Measurements from ENCODE around the gene SCN4B. TPM values are rescaled to one million over a fixed set of nuclear protein-coding genes. Genes with fewer than 3 reads are reported as not detected.

Gene SCN4B
- total RNA-seq, 1 donor from 2014 or later: 0.89 TPM

DNA sequence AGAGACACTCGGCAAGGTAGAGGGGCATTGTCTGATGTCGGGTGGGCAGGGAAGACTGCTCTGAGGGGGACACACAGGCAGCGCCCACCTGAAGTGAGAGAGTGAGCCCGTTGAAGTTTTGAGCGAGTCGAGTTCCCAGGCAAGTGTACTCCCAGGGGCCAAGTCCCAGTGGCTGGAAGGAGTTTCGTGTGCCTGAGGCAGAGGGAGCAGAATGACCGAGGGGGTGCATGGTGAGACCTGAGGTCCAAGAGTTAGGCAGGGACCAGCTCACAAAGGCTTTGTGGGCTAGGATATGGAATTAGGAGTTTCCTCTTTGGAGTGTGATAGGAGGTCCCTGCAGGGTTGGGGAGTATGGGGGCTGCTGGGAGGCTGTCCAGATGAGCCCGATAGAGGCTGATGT is 17.6 kb upstream of the SCN4B start:
- Histone ChIP-seq H3K27ac (ENCODE audit: low read depth, low read length) (no peak overlapping the region), H3K36me3 (ENCODE audit: insufficient read depth, low read length) (no peaks in the 10 kb centered on the region), H3K4me2 (ENCODE audit: low read length) (no peak overlapping the region), H3K4me1 (ENCODE audit: insufficient read depth, low read length) (no peaks in the 10 kb centered on the region), H3K9ac (ENCODE audit: low read length) (no peak overlapping the region), H3K4me3 (ENCODE audit: insufficient read depth, low read depth, low read length) (no peak overlapping the region), H4K20me1 (ENCODE audit: insufficient read depth, low read length) (no peaks in the 10 kb centered on the region), H3K27me3 (ENCODE audit: insufficient read depth, low read length) (peaks cover 28% of the 10 kb centered on the region), H2AFZ (ENCODE audit: low read depth, low read length) (no peak overlapping the region), H3K9me3 (ENCODE audit: insufficient read depth, low read depth, low read length) (no peaks in the 10 kb centered on the region), H3K79me2 (ENCODE audit: insufficient read depth, low read length) (no peaks in the 10 kb centered on the region)
- peaks cover 6% of the 10 kb centered on the region for H3K4me1 Mint-ChIP-seq (ENCODE audit: low read depth, unreplicated experiment)
- H3K9me3 Mint-ChIP-seq (ENCODE audit: unreplicated experiment): no peaks in the 10 kb centered on the region
- no peak overlapping the region for H3K27ac Mint-ChIP-seq (ENCODE audit: unreplicated experiment)
- DNase-seq (ENCODE audit: low read depth): no peak
- FAIRE-seq: no peak
- H3K4me3 Mint-ChIP-seq (ENCODE audit: unreplicated experiment): no peak overlapping the region
- peaks cover 80% of the 10 kb centered on the region for H3K27me3 Mint-ChIP-seq (ENCODE audit: low read depth, unreplicated experiment)
- TF ChIP-seq, protein P1, sequence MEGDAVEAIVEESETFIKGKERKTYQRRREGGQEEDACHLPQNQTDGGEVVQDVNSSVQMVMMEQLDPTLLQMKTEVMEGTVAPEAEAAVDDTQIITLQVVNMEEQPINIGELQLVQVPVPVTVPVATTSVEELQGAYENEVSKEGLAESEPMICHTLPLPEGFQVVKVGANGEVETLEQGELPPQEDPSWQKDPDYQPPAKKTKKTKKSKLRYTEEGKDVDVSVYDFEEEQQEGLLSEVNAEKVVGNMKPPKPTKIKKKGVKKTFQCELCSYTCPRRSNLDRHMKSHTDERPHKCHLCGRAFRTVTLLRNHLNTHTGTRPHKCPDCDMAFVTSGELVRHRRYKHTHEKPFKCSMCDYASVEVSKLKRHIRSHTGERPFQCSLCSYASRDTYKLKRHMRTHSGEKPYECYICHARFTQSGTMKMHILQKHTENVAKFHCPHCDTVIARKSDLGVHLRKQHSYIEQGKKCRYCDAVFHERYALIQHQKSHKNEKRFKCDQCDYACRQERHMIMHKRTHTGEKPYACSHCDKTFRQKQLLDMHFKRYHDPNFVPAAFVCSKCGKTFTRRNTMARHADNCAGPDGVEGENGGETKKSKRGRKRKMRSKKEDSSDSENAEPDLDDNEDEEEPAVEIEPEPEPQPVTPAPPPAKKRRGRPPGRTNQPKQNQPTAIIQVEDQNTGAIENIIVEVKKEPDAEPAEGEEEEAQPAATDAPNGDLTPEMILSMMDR (IDR thresholded peaks at IDR 0.05; ENCODE audit: insufficient read depth, low read depth, low read length): no peak
- TF ChIP-seq EZH2 (IDR thresholded peaks at IDR 0.05; ENCODE audit: insufficient read depth, low read length): no peak
- no peaks in the 10 kb centered on the region for H3K36me3 Mint-ChIP-seq (ENCODE audit: low read depth, unreplicated experiment)

- H3K4me2 ChIP-seq (ENCODE audit: low read length): no peak overlapping the region
- no peak overlapping the region for H3K27ac Mint-ChIP-seq (ENCODE audit: unreplicated experiment)
- H4K20me1 ChIP-seq (ENCODE audit: insufficient read depth, low read length): no peaks in the 10 kb centered on the region
- H3K79me2 ChIP-seq (ENCODE audit: insufficient read depth, low read length): no peaks in the 10 kb centered on the region
- no peaks in the 10 kb centered on the region for H3K4me1 ChIP-seq (ENCODE audit: insufficient read depth, low read length)
- H3K9ac ChIP-seq (ENCODE audit: low read length): no peak overlapping the region
- no peak overlapping the region for H3K4me3 ChIP-seq (ENCODE audit: insufficient read depth, low read depth, low read length)
- DNase-seq (ENCODE audit: low read depth): no peak
- no peaks in the 10 kb centered on the region for H3K36me3 Mint-ChIP-seq (ENCODE audit: low read depth, unreplicated experiment)
- H3K4me1 Mint-ChIP-seq (ENCODE audit: low read depth, unreplicated experiment): no peaks in the 10 kb centered on the region
- H3K9me3 Mint-ChIP-seq (ENCODE audit: unreplicated experiment): no peaks in the 10 kb centered on the region
- H3K27me3 ChIP-seq (ENCODE audit: insufficient read depth, low read length): peaks cover 24% of the 10 kb centered on the region
- H3K36me3 ChIP-seq (ENCODE audit: insufficient read depth, low read length): no peaks in the 10 kb centered on the region
- no peak overlapping the region for H3K27ac ChIP-seq (ENCODE audit: low read depth, low read length)
- no peaks in the 10 kb centered on the region for H3K9me3 ChIP-seq (ENCODE audit: insufficient read depth, low read depth, low read length)
- H2AFZ ChIP-seq (ENCODE audit: low read depth, low read length): no peak overlapping the region
- H3K4me3 Mint-ChIP-seq (ENCODE audit: unreplicated experiment): no peak overlapping the region
- FAIRE-seq: no peak
- TF ChIP-seq, protein P1 (IDR thresholded peaks at IDR 0.05; ENCODE audit: insufficient read depth, low read depth, low read length): no peak
- TF ChIP-seq EZH2 (IDR thresholded peaks at IDR 0.05; ENCODE audit: insufficient read depth, low read length): no peak
- H3K27me3 Mint-ChIP-seq (ENCODE audit: low read depth, unreplicated experiment): peaks cover 78% of the 10 kb centered on the region
Measured at GRCh38 chr11:118169300-118170140, 16.9 kb upstream of the SCN4B start.

- H3K4me1 Mint-ChIP-seq (ENCODE audit: low read depth, unreplicated experiment): no peaks in the 10 kb centered on the region
- no peak overlapping the region for H3K27ac Mint-ChIP-seq (ENCODE audit: unreplicated experiment)
- no peak overlapping the region for H2AFZ ChIP-seq (ENCODE audit: low read depth, low read length)
- H3K9me3 ChIP-seq (ENCODE audit: insufficient read depth, low read depth, low read length): no peaks in the 10 kb centered on the region
- no peak for DNase-seq (ENCODE audit: low read depth)
- H4K20me1 ChIP-seq (ENCODE audit: insufficient read depth, low read length): no peaks in the 10 kb centered on the region
- no peaks in the 10 kb centered on the region for H3K4me1 ChIP-seq (ENCODE audit: insufficient read depth, low read length)
- H3K79me2 ChIP-seq (ENCODE audit: insufficient read depth, low read length): no peaks in the 10 kb centered on the region
- H3K36me3 ChIP-seq (ENCODE audit: insufficient read depth, low read length): no peaks in the 10 kb centered on the region
- no peak for FAIRE-seq
- peaks cover 28% of the 10 kb centered on the region for H3K27me3 ChIP-seq (ENCODE audit: insufficient read depth, low read length)
- H3K36me3 Mint-ChIP-seq (ENCODE audit: low read depth, unreplicated experiment): no peaks in the 10 kb centered on the region
- H3K9ac ChIP-seq (ENCODE audit: low read length): no peak overlapping the region
- peaks cover 81% of the 10 kb centered on the region for H3K27me3 Mint-ChIP-seq (ENCODE audit: low read depth, unreplicated experiment)
- no peak for TF ChIP-seq EZH2 (IDR thresholded peaks at IDR 0.05; ENCODE audit: insufficient read depth, low read length)
- TF ChIP-seq, protein P1 (IDR thresholded peaks at IDR 0.05; ENCODE audit: insufficient read depth, low read depth, low read length): no peak
- no peaks in the 10 kb centered on the region for H3K9me3 Mint-ChIP-seq (ENCODE audit: unreplicated experiment)
- H3K4me3 ChIP-seq (ENCODE audit: insufficient read depth, low read depth, low read length): no peak overlapping the region
- no peak overlapping the region for H3K27ac ChIP-seq (ENCODE audit: low read depth, low read length)
- peak overlapping the region; percentile 47 for H3K4me3 Mint-ChIP-seq (ENCODE audit: unreplicated experiment)
- H3K4me2 ChIP-seq (ENCODE audit: low read length): no peak overlapping the region
Measured at GRCh38 chr11:118168751-118169150, 16.1 kb upstream of the SCN4B start.
